Breast epithelium (tissue), 4 donors: ENCODE results near the gene HDAC7. TPM values are rescaled to one million over a fixed set of nuclear protein-coding genes. Genes with fewer than 3 reads are reported as not detected.

Source experiments
- DNase-seq, 2 donors: peaks; one replicate each; pipeline ENCODE4 v3.0.0-alpha.2; 2019; ENCODE audit warnings: low spot score in 2 of 2
- H3K27ac ChIP-seq, 2 donors: fragments of 200-600 bp; sonication (generic) in 1 of 2; one replicate each; pipeline ENCODE4 v1.5.1; 2016 to 2019; ENCODE audit warnings: mild to moderate bottlenecking in 1 of 2
- H3K27me3 ChIP-seq, 2 donors: fragments of 200-600 bp; sonication (generic) in 1 of 2; one replicate each; pipeline versions ENCODE4 v1.5.1 to v1.6.0; 2017 to 2019; ENCODE audit warnings: control low read depth in 1 of 2, mild to moderate bottlenecking in 1 of 2
- H3K36me3 ChIP-seq: fragments of 200-600 bp; one replicate; pipeline ENCODE4 v1.5.1; 2019
- H3K4me1 ChIP-seq, 2 donors: fragments of 200-600 bp; sonication (generic); one replicate each; pipeline ENCODE4 v1.5.1; 2016 to 2019; ENCODE audit warnings: control low read depth in 1 of 2
- H3K4me3 ChIP-seq, 3 donors: fragments of 200-600 bp; sonication (generic); 1 replicate in 2 of 3; 2 replicates in 1 of 3; pipeline ENCODE4 v1.5.1; 2016 to 2019; ENCODE audit warnings: mild to moderate bottlenecking in 3 of 3, moderate library complexity in 2 of 3
- H3K9me3 ChIP-seq, 2 donors: fragments of 200-600 bp; sonication (generic) in 1 of 2; one replicate each; pipeline ENCODE4 v1.5.1; 2016 to 2019; ENCODE audit warnings: control low read depth in 1 of 2
- POLR2A ChIP-seq: fragments of 450-650 bp; IDR thresholded peaks from one replicate; pipeline ENCODE4 v1.6.1; 2016; ENCODE audit warnings: antibody characterized with exemption, mild to moderate bottlenecking, moderate library complexity
- POLR2AphosphoS5 ChIP-seq, 3 donors: sonication (generic); formaldehyde crosslinking; IDR thresholded peaks; one replicate each; pipeline ENCODE4 v1.6.1; 2017; ENCODE audit warnings: antibody characterized with exemption in 3 of 3
- intact Hi-C: fragments of 100-400 bp; cut with DNase I; formaldehyde crosslinking; loops from one replicate; pipeline ENCODE4 v1.15.1; 2023; ENCODE audit warnings: low total_unique reads
- total RNA-seq, 3 donors: library from RNA; depleted of rRNA; stranded (reverse); fragments of >200 nt; gene quantifications; one replicate each; pipeline ENCODE4 v1.1.0, GENCODE V29; 2016
- TF ChIP-seq, protein P1 (sequence below), 3 donors: fragments of 450-650 bp; IDR thresholded peaks; one replicate each; pipeline ENCODE4 v1.5.1; 2016 to 2017; ENCODE audit warnings: antibody characterized with exemption in 3 of 3, mild to moderate bottlenecking in 3 of 3, moderate library complexity in 3 of 3

Gene HDAC7
- total RNA-seq, 3 donors from 2014 or later: 37.6 to 77.0 (median 44.9) TPM

DNA sequence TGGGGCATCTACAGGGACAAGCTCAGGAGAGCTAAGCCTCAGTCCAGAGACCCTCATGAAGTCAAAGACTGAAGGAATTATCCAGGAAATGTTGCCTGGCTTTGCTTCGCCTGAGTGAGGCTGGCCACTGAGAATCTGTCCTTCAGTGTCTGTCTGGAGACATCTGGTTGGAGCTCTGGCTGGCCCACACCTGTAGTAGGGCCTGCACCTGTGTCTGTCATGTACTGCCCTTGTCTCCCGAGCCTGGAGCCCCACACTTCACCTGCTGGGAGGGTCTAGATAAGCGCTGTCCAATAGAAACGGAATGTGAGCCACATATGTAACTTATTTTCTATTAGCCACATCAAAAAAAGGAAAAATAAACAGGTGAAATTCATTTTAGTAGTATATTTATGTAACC is 9.9 kb upstream of the HDAC7 start:
- intact Hi-C loops: no loop called here
- Histone ChIP-seq H3K4me1 (peaks cover 20 to 23% of the 10 kb centered on the region in 2 donors), H3K9me3 (no peaks in the 10 kb centered on the region), H3K36me3 (no peaks in the 10 kb centered on the region), H3K27me3 (no peaks in the 10 kb centered on the region), H3K27ac (peak overlapping the region; percentile 92 to 95), H3K4me3 (peak overlapping the region in 1 of 3 donors; percentile 23)
- no peak for DNase-seq
- TF ChIP-seq POLR2AphosphoS5 (IDR thresholded peaks at IDR 0.05) (no peak), POLR2A (no peak)
- TF ChIP-seq, protein P1, sequence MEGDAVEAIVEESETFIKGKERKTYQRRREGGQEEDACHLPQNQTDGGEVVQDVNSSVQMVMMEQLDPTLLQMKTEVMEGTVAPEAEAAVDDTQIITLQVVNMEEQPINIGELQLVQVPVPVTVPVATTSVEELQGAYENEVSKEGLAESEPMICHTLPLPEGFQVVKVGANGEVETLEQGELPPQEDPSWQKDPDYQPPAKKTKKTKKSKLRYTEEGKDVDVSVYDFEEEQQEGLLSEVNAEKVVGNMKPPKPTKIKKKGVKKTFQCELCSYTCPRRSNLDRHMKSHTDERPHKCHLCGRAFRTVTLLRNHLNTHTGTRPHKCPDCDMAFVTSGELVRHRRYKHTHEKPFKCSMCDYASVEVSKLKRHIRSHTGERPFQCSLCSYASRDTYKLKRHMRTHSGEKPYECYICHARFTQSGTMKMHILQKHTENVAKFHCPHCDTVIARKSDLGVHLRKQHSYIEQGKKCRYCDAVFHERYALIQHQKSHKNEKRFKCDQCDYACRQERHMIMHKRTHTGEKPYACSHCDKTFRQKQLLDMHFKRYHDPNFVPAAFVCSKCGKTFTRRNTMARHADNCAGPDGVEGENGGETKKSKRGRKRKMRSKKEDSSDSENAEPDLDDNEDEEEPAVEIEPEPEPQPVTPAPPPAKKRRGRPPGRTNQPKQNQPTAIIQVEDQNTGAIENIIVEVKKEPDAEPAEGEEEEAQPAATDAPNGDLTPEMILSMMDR (IDR thresholded peaks at IDR 0.05): no peak

DNA sequence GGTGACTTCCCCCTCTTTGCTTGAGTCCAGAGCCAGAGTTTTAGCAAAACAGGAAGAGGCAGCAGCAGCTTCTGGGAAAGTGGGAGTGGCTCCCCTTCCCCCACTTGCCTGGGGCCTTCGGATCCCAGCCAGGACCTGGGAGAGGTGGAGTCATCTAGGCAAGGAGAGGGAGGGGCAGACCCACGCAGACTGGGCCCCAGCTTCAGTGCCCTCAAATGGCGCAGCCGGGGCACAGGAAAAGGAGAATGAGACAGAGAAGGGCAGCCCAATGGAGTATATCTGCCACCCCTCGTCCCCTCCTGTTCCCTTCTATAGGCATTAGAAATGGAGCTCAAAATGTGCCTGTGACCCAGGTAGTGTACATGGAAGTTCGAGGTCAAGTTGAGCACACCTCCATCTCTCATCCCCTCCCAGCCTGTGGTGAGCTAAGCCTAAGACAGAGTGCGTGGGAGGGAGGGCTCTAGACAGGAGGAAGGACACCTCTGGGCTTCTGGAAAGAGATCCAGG is 9.3 kb upstream of the HDAC7 start:
- Histone ChIP-seq H3K36me3 (no peaks in the 10 kb centered on the region), H3K9me3 (no peaks in the 10 kb centered on the region), H3K27me3 (no peaks in the 10 kb centered on the region), H3K4me3 (peak overlapping the region in 2 of 3 donors; percentile 9 to 23), H3K4me1 (peaks cover 23% of the 10 kb centered on the region in 2 donors), H3K27ac (peak overlapping the region; percentile 92 to 95)
- DNase-seq: peak; percentile 92 to 93
- intact Hi-C loops: no loop called here
- TF ChIP-seq, protein P1 (IDR thresholded peaks at IDR 0.05): no peak
- peak; percentile 53 to 70 (median 62) for TF ChIP-seq POLR2AphosphoS5 (IDR thresholded peaks at IDR 0.05)

- DNase-seq: no peak
- Histone ChIP-seq H3K4me1 (peaks cover 23 to 27% of the 10 kb centered on the region in 2 donors), H3K4me3 (peak overlapping the region in 2 of 3 donors; percentile 9 to 23), H3K9me3 (no peaks in the 10 kb centered on the region), H3K27me3 (no peaks in the 10 kb centered on the region), H3K36me3 (no peaks in the 10 kb centered on the region), H3K27ac (peak overlapping the region; percentile 92 to 95)
- intact Hi-C loops: no loop called here
- TF ChIP-seq POLR2A (no peak), POLR2AphosphoS5 (IDR thresholded peaks at IDR 0.05) (no peak)
- TF ChIP-seq, protein P1 (IDR thresholded peaks at IDR 0.05): no peak
Observed at GRCh38 chr12:47828008-47828975, 8.6 kb upstream of the HDAC7 start.

DNA sequence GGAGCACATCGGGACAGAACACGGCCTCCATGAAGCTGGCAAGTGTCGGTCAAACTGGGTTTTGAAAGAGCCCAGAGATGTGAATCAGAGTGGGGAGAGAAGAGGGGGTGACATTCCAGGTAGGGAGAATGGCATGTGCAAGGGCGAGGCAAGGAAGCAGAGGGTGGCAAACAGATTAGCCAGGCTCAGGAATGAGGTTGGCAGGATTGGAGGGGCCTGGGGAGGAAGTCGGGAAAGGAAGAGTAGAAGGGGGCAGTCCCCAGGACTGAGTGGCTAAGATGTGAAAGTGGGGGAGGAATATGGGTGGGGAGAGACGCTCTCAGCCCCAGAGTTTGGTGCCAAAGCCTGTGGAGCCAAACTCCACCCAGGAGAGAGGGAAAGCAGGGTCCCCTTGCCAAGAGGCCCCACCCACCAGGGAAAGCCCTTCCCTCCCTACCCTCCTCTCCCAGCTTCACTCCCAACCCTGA is 5.5 kb upstream of the HDAC7 start:
- Histone ChIP-seq H3K4me3 (no peak overlapping the region), H3K27me3 (no peaks in the 10 kb centered on the region), H3K9me3 (no peaks in the 10 kb centered on the region), H3K36me3 (no peaks in the 10 kb centered on the region), H3K27ac (peak overlapping the region; percentile 98 to 100), H3K4me1 (peaks cover 40 to 47% of the 10 kb centered on the region in 2 donors)
- intact Hi-C loops: no loop called here
- DNase-seq: peak in 1 of 2 donors; percentile 78
- TF ChIP-seq, protein P1 (IDR thresholded peaks at IDR 0.05): no peak
- TF ChIP-seq POLR2AphosphoS5 (IDR thresholded peaks at IDR 0.05): peak in 2 of 3 donors; percentile 28 to 49

DNA sequence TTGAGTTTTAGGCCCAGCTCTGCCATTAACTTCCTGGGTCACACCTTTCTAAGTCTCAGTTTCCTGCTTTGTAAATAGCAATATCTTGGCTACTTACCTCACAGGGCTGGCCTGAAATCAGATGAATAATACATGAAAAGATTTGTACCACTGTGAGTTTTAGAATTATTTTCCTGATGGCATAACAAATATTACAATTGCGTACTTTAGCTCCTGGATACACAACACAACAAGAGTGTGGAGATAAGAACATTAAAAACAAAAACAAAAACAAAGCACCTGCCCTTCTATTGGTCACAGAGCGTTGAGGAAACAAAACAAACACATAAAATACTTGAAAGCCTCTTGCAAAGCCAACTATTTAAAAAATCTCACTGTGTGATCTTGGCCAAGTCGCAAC is 4.9 kb upstream of the HDAC7 start:
- Histone ChIP-seq H3K9me3 (no peaks in the 10 kb centered on the region), H3K27me3 (no peaks in the 10 kb centered on the region), H3K4me1 (peaks cover 40 to 46% of the 10 kb centered on the region in 2 donors), H3K36me3 (no peaks in the 10 kb centered on the region), H3K4me3 (no peak overlapping the region), H3K27ac (peak overlapping the region; percentile 98 to 100)
- intact Hi-C loops: no loop called here
- no peak for TF ChIP-seq POLR2A
- TF ChIP-seq, protein P1 (IDR thresholded peaks at IDR 0.05): no peak
- no peak for TF ChIP-seq POLR2AphosphoS5 (IDR thresholded peaks at IDR 0.05)
- DNase-seq: no peak
